ENCODE results near the gene SERHL2.

The SERHL2 gene

GRCh38 chr22:42617155-42617983, 63.6 kb downstream of the SERHL2 start:
- no peak overlapping the region for H3K4me3 ChIP-seq (ENCODE audit: low read depth, low read length)
- TF ChIP-seq CTCF (IDR thresholded peaks at IDR 0.05; ENCODE audit: low read depth, low read length): no peak

GRCh38 chr22:42619261-42620063, 65.7 kb downstream of the SERHL2 start:
- H3K4me3 ChIP-seq (ENCODE audit: low read depth, low read length): no peak overlapping the region

GRCh38 chr22:42620084-42620483, 66.3 kb downstream of the SERHL2 start:
- H3K4me3 ChIP-seq (ENCODE audit: low read depth, low read length): no peak overlapping the region
- no peak for TF ChIP-seq CTCF (IDR thresholded peaks at IDR 0.05; ENCODE audit: low read depth, low read length)

More at GRCh38 chr22:42619261-42620063, 65.7 kb downstream of the SERHL2 start:
- no peak for TF ChIP-seq CTCF (IDR thresholded peaks at IDR 0.05; ENCODE audit: low read depth, low read length)

- no peak overlapping the region for H3K4me3 ChIP-seq (ENCODE audit: low read depth, low read length)
- TF ChIP-seq CTCF (IDR thresholded peaks at IDR 0.05; ENCODE audit: low read depth, low read length): peak; percentile 73
These were observed 67.8 kb downstream of the SERHL2 start for GRCh38 chr22:42621505-42622002.

GRCh38 chr22:42622061-42622710, 68.4 kb downstream of the SERHL2 start:
- TF ChIP-seq CTCF (IDR thresholded peaks at IDR 0.05; ENCODE audit: low read depth, low read length): no peak
- H3K4me3 ChIP-seq (ENCODE audit: low read depth, low read length): no peak overlapping the region

GRCh38 chr22:42623301-42623751, 69.6 kb downstream of the SERHL2 start:
- no peak for TF ChIP-seq CTCF (IDR thresholded peaks at IDR 0.05; ENCODE audit: low read depth, low read length)
- no peak overlapping the region for H3K4me3 ChIP-seq (ENCODE audit: low read depth, low read length)
